Measurements from ENCODE around the gene LRRC4C. TPM values are rescaled to one million over a fixed set of nuclear protein-coding genes. Genes with fewer than 3 reads are reported as not detected.

The LRRC4C gene
- total RNA-seq, 4 donors from 2014 or later: 0.19 to 1.1 TPM; not detected in 2

GRCh38 chr11:40166892-40167291 is 1292.6 kb downstream of the LRRC4C start:
- intact Hi-C loops (cut with DNase I; ENCODE audit: low total_unique reads): no loop called here
- no peak overlapping the region for H3K4me3 ChIP-seq (ENCODE audit: low read depth, poor library complexity, severe bottlenecking)
- DNase-seq (ENCODE audit: low spot score in 2 of 2): no peak
- 67 to 72% methylated on average over 4 of the region's 4 CpGs for WGBS, 2 donors
- TF ChIP-seq CTCF (IDR thresholded peaks at IDR 0.05) (no peak), POLR2A (IDR thresholded peaks at IDR 0.05) (no peak)

GRCh38 chr11:40162901-40163883 is 1296.3 kb downstream of the LRRC4C start:
- WGBS, 2 donors: 16 to 24% methylated on average over 4 of the region's 4 CpGs
- no peak overlapping the region for H3K4me3 ChIP-seq (ENCODE audit: low read depth, poor library complexity, severe bottlenecking)
- DNase-seq (ENCODE audit: low spot score in 2 of 2): no peak
- intact Hi-C loops (cut with DNase I; ENCODE audit: low total_unique reads): no loop called here
- no peak for TF ChIP-seq POLR2A (IDR thresholded peaks at IDR 0.05)
- no peak for TF ChIP-seq CTCF (IDR thresholded peaks at IDR 0.05)

- no peak overlapping the region for H3K4me3 ChIP-seq (ENCODE audit: low read depth, poor library complexity, severe bottlenecking)
- no peak for TF ChIP-seq POLR2A (IDR thresholded peaks at IDR 0.05)
- TF ChIP-seq CTCF (IDR thresholded peaks at IDR 0.05): no peak
- 55 to 65% methylated on average over 5 of the region's 5 CpGs for WGBS, 2 donors
- intact Hi-C loops (cut with DNase I; ENCODE audit: low total_unique reads): no loop called here
- no peak for DNase-seq (ENCODE audit: low spot score in 2 of 2)
These were observed 1297.5 kb downstream of the LRRC4C start for GRCh38 chr11:40161854-40162410.

GRCh38 chr11:40160418-40160817 is 1299.0 kb downstream of the LRRC4C start:
- intact Hi-C loops (cut with DNase I; ENCODE audit: low total_unique reads): no loop called here
- DNase-seq (ENCODE audit: low spot score in 2 of 2): no peak
- WGBS, 2 donors: 49 to 60% methylated on average over 3 of the region's 3 CpGs
- TF ChIP-seq CTCF (IDR thresholded peaks at IDR 0.05): no peak
- TF ChIP-seq POLR2A (IDR thresholded peaks at IDR 0.05): no peak
- H3K4me3 ChIP-seq (ENCODE audit: low read depth, poor library complexity, severe bottlenecking): no peak overlapping the region

GRCh38 chr11:40149721-40150120 is 1309.7 kb downstream of the LRRC4C start:
- no peak for DNase-seq (ENCODE audit: low spot score in 2 of 2)
- intact Hi-C loops (cut with DNase I; ENCODE audit: low total_unique reads): no loop called here
- TF ChIP-seq CTCF (IDR thresholded peaks at IDR 0.05) (no peak), POLR2A (IDR thresholded peaks at IDR 0.05) (no peak)
- no peak overlapping the region for H3K4me3 ChIP-seq (ENCODE audit: low read depth, poor library complexity, severe bottlenecking)
